A549 (cell line): ENCODE results near the gene SLC5A3. TPM values are rescaled to one million over a fixed set of nuclear protein-coding genes. Genes with fewer than 3 reads are reported as not detected.

Source experiments
- ATAC-seq, 2 experiments: fragments of 200-7000 bp in 1 of 2; fragments of >200 bp in 1 of 2; cut with Nextera tagmentation in 1 of 2; cut with Tn5 transposase in 1 of 2; 3 replicates each; pipeline versions ENCODE4 v1.8.0 to v1.9.1; 2018 to 2020; ENCODE audit warnings: mild to moderate bottlenecking in 1 of 2, moderate library complexity in 1 of 2
- CTCF ChIA-PET: fragments of 300-600 bp; sonication (Branson Sonifier 250); formaldehyde crosslinking; extraction: SDS; loops from one replicate; lab custom pipeline; 2021; ENCODE audit warnings: antibody characterized with exemption, inconsistent platforms; lab: Yijun Ruan, JAX
- POLR2A ChIA-PET: fragments of 350-600 bp; formaldehyde crosslinking; extraction: SDS; loops from one replicate; lab custom pipeline; 2021; ENCODE audit warnings: antibody characterized with exemption, inconsistent platforms; lab: Yijun Ruan, JAX
- DNase-seq, 2 experiments: peaks; one replicate each; pipeline versions ENCODE4 v3.0.0 to v3.0.0-alpha.2; 2011 to 2016; ENCODE audit warnings: low read depth in 1 of 2, low spot score in 1 of 2
- FAIRE-seq: peaks from 2 replicates; lab custom pipeline; 2011; peaks lifted over from hg19 to GRCh38; lab: Jason Lieb, UNC
- H3K27ac ChIP-seq, 2 experiments: fragments of >200 bp; sonication (Bioruptor Twin); formaldehyde crosslinking; 3 replicates each; pipeline ENCODE4 v1.5.1; 2016 to 2017
- H3K4me1 ChIP-seq: fragments of >200 bp; sonication (Bioruptor Twin); formaldehyde crosslinking; 3 replicates; pipeline ENCODE4 v1.6.1; 2016
- H3K4me2 ChIP-seq: fragments of >200 bp; sonication (Bioruptor Twin); formaldehyde crosslinking; 3 replicates; pipeline ENCODE4 v1.6.1; 2016
- H3K4me3 ChIP-seq: fragments of >200 bp; sonication (Bioruptor Twin); formaldehyde crosslinking; 3 replicates; pipeline ENCODE4 v1.5.1; 2016
- H3K9me3 ChIP-seq: fragments of >200 bp; sonication (Bioruptor Twin); formaldehyde crosslinking; 3 replicates; pipeline ENCODE4 v1.6.1; 2016
- BHLHE40 ChIP-seq: IDR thresholded peaks from 2 replicates; pipeline ENCODE4 v1.6.1; 2012; ENCODE audit warnings: low read depth, low read length, inconsistent platforms
- CEBPB ChIP-seq, 2 experiments: fragments of >200 bp in 1 of 2; sonication (Bioruptor Twin) in 1 of 2; formaldehyde crosslinking in 1 of 2; IDR thresholded peaks; 2 replicates each; pipeline ENCODE4 v1.6.1; 2012 to 2016
- CHD2 ChIP-seq: fragments of 150-350 bp; IDR thresholded peaks from 2 replicates; pipeline ENCODE4 v1.6.1; 2014; ENCODE audit warnings: low read length; ENCODE audit not compliant: partially characterized antibody
- CHD4 ChIP-seq: fragments of 200-600 bp; sonication (generic); IDR thresholded peaks from 2 replicates; pipeline ENCODE4 v1.6.1; 2016; ENCODE audit warnings: antibody characterized with exemption, mild to moderate bottlenecking, borderline replicate concordance
- EHF ChIP-seq: fragments of 250-450 bp; sonication (Bioruptor Pico); IDR thresholded peaks from 2 replicates; pipeline ENCODE4 v1.5.0; 2020; ENCODE audit warnings: mild to moderate bottlenecking
- EHMT2 ChIP-seq: fragments of 200-600 bp; sonication (generic); IDR thresholded peaks from 2 replicates; pipeline ENCODE4 v1.6.1; 2016; ENCODE audit warnings: antibody characterized with exemption, low read depth, mild to moderate bottlenecking, moderate library complexity
- EP300 ChIP-seq, 2 experiments: fragments of >200 bp; sonication (Bioruptor Twin); formaldehyde crosslinking; IDR thresholded peaks; 2 replicates in 1 of 2; 3 replicates in 1 of 2; pipeline ENCODE4 v1.6.1; 2016 to 2017
- ESRRA ChIP-seq: fragments of 150-350 bp; IDR thresholded peaks from 2 replicates; pipeline ENCODE4 v1.6.1; 2014; ENCODE audit warnings: mild to moderate bottlenecking, low read length, borderline replicate concordance
- FOSB ChIP-seq: fragments of 250-450 bp; sonication (Bioruptor Pico); IDR thresholded peaks from 2 replicates; pipeline ENCODE4 v1.5.0; 2020; ENCODE audit warnings: mild to moderate bottlenecking, moderate library complexity
- FOSL2 ChIP-seq, 2 experiments: fragments of 450-650 bp in 1 of 2; fragments of >200 bp in 1 of 2; sonication (Bioruptor Twin) in 1 of 2; formaldehyde crosslinking; IDR thresholded peaks; 2 replicates each; pipeline versions ENCODE4 v1.5.0 to v1.6.1; 2016 to 2020; ENCODE audit warnings: mild to moderate bottlenecking in 1 of 2, moderate library complexity in 1 of 2
- HDAC2 ChIP-seq: fragments of 200-600 bp; sonication (generic); IDR thresholded peaks from 2 replicates; pipeline ENCODE4 v1.6.1; 2016
- HOXA7 ChIP-seq: fragments of 250-450 bp; sonication (Bioruptor Pico); IDR thresholded peaks from 2 replicates; pipeline ENCODE4 v1.5.0; 2020; ENCODE audit warnings: mild to moderate bottlenecking, moderate library complexity
- HOXB5 ChIP-seq: fragments of 250-450 bp; sonication (Bioruptor Pico); IDR thresholded peaks from 2 replicates; pipeline ENCODE4 v1.5.0; 2020; ENCODE audit warnings: mild to moderate bottlenecking, moderate library complexity
- JUN ChIP-seq, 2 experiments: fragments of >200 bp; sonication (Bioruptor Twin); formaldehyde crosslinking; IDR thresholded peaks; 2 replicates in 1 of 2; 3 replicates in 1 of 2; pipeline ENCODE4 v1.6.1; 2016 to 2017
- JUNB ChIP-seq: fragments of >200 bp; sonication (Bioruptor Twin); formaldehyde crosslinking; IDR thresholded peaks from 2 replicates; pipeline ENCODE4 v1.6.1; 2016
- KDM1A ChIP-seq: fragments of 200-600 bp; sonication (generic); IDR thresholded peaks from 2 replicates; pipeline ENCODE4 v1.6.1; 2016; ENCODE audit warnings: low read depth, mild to moderate bottlenecking
- KDM5A ChIP-seq: fragments of 200-600 bp; sonication (generic); IDR thresholded peaks from 2 replicates; pipeline ENCODE4 v1.6.1; 2016; ENCODE audit warnings: antibody characterized with exemption, mild to moderate bottlenecking
- MAFK ChIP-seq: fragments of 450-650 bp; IDR thresholded peaks from 2 replicates; pipeline ENCODE4 v1.6.1; 2014; ENCODE audit not compliant: partially characterized antibody
- MAZ ChIP-seq: fragments of 150-350 bp; IDR thresholded peaks from 2 replicates; pipeline ENCODE4 v1.6.1; 2014; ENCODE audit warnings: antibody characterized with exemption, low read depth, low read length, borderline replicate concordance
- NFE2L2 ChIP-seq: fragments of 150-350 bp; conservative IDR thresholded peaks from 2 replicates; pipeline ENCODE4 v1.6.1; 2014; ENCODE audit warnings: low read length
- NR3C1 ChIP-seq: fragments of >200 bp; sonication (Bioruptor Twin); formaldehyde crosslinking; IDR thresholded peaks from 3 replicates; pipeline ENCODE4 v1.6.1; 2017
- POLR2AphosphoS2 ChIP-seq: conservative IDR thresholded peaks from 2 replicates; pipeline ENCODE4 v1.6.1; 2012; ENCODE audit warnings: low read length, improper control_type of control experiment, inconsistent platforms
- RAD21 ChIP-seq, 2 experiments: fragments of >200 bp in 1 of 2; sonication (Bioruptor Twin) in 1 of 2; formaldehyde crosslinking in 1 of 2; IDR thresholded peaks in 1 of 2; conservative IDR thresholded peaks in 1 of 2; 2 replicates in 1 of 2; 3 replicates in 1 of 2; pipeline ENCODE4 v1.6.1; 2012 to 2018; ENCODE audit warnings: inconsistent platforms in 1 of 2
- RARB ChIP-seq: fragments of 250-450 bp; sonication (Bioruptor Pico); IDR thresholded peaks from 2 replicates; pipeline ENCODE4 v1.8.0; 2021; ENCODE audit warnings: mild to moderate bottlenecking, moderate library complexity
- RCOR1 ChIP-seq: fragments of 150-350 bp; IDR thresholded peaks from 2 replicates; pipeline ENCODE4 v1.6.1; 2014; ENCODE audit warnings: antibody characterized with exemption, low read length, low read depth
- SMC3 ChIP-seq: fragments of >200 bp; sonication (Bioruptor Twin); formaldehyde crosslinking; IDR thresholded peaks from 3 replicates; pipeline ENCODE4 v1.6.1; 2018; ENCODE audit warnings: inconsistent platforms
- SREBF2 ChIP-seq: fragments of 450-650 bp; IDR thresholded peaks from 2 replicates; pipeline ENCODE4 v1.6.1; 2014; ENCODE audit warnings: mild to moderate bottlenecking, moderate library complexity
- TFCP2L1 ChIP-seq: fragments of 250-450 bp; sonication (Bioruptor Pico); IDR thresholded peaks from 2 replicates; pipeline ENCODE4 v1.5.0; 2021; ENCODE audit warnings: mild to moderate bottlenecking
- TP53 ChIP-seq: fragments of 250-450 bp; sonication (Bioruptor Pico); IDR thresholded peaks from 2 replicates; pipeline ENCODE4 v1.5.0; 2021; ENCODE audit warnings: mild to moderate bottlenecking, moderate library complexity
- ZC3H11A ChIP-seq: fragments of 450-650 bp; IDR thresholded peaks from 2 replicates; pipeline ENCODE4 v1.6.1; 2014; ENCODE audit warnings: antibody characterized with exemption, mild to moderate bottlenecking
- ZFP36 ChIP-seq: fragments of 450-650 bp; IDR thresholded peaks from 2 replicates; pipeline ENCODE4 v1.6.1; 2014; ENCODE audit warnings: borderline replicate concordance; ENCODE audit not compliant: partially characterized antibody
- WGBS: methylation state at CpG from one replicate; pipeline ENCODE4 v1.1.6; 2017; ENCODE audit errors: missing lambda C conversion rate; 5-methylcytosine and 5-hydroxymethylcytosine counted together
- polyA plus RNA-seq, 4 experiments: library from polyadenylated mRNA; depleted of rRNA in 3 of 4; stranded (reverse); fragments of >200 nt; fragmentation: RNase III in 1 of 4; extraction: RNeasy Plus Mini Kit Qiagen cat#74134 plus additional on column Dnase treatment in 1 of 4; gene quantifications; 2 replicates in 3 of 4; 3 replicates in 1 of 4; pipeline ENCODE4 v1.2.3, GENCODE V29; 2011 to 2017
- TF ChIP-seq, protein P1 (sequence below): IDR thresholded peaks from 2 replicates; pipeline ENCODE4 v1.6.1; 2012; ENCODE audit warnings: low read depth, borderline replicate concordance
- TF ChIP-seq, protein P2 (sequence below): fragments of 250-450 bp; sonication (Bioruptor Pico); IDR thresholded peaks from 2 replicates; pipeline ENCODE4 v1.5.0; 2021; ENCODE audit warnings: mild to moderate bottlenecking, moderate library complexity, borderline replicate concordance
- TF ChIP-seq, protein P3 (sequence below): IDR thresholded peaks from 2 replicates; pipeline ENCODE4 v1.6.1; 2012
- TF ChIP-seq, protein P4 (sequence below): fragments of 150-350 bp; IDR thresholded peaks from 2 replicates; pipeline ENCODE4 v1.6.1; 2014; ENCODE audit warnings: low read depth, mild to moderate bottlenecking, low read length

The SLC5A3 gene
- polyA plus RNA-seq, 2 of the 4 experiments (the other 2 are of a cell fraction), result 7.2 to 7.7 TPM

DNA sequence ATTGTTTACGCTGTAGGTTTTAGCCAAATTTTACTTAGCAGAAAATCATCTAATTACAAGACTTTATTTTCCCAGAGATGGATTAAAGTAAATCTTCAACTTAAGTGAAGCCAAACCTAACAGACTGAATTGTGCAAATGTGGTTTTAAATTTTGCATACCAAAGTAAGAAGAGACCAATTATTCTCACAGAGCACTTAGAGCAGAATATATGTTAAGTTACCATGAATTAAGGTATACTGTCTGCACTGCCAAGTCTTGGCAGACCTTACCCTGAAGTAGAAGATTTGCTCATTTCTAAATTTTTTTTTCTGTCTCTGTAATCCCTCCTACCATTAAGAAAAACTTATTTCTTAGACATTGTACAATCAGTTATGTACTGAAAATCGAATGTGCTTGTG lies 24.1 kb downstream of the SLC5A3 start:
- Histone ChIP-seq H3K9me3 (no peaks in the 10 kb centered on the region), H3K27ac (no peak overlapping the region), H3K4me3 (no peak overlapping the region), H3K4me2 (no peak overlapping the region), H3K4me1 (no peaks in the 10 kb centered on the region)
- ChIA-PET POLR2A (no interaction called here), CTCF (no interaction called here)
- FAIRE-seq (no peak), ATAC-seq (no peak), DNase-seq (no peak)
- TF ChIP-seq RCOR1 (no peak), MAFK (no peak), SMC3 (no peak), NR3C1 (no peak), RAD21 (conservative IDR thresholded peaks at IDR 0.05 in 1 of 2, IDR thresholded peaks at IDR 0.05 in 1 of 2) (no peak), JUN (IDR thresholded peaks at IDR 0.05) (no peak)
- 78% methylated on average over 2 of the region's 2 CpGs for WGBS

DNA sequence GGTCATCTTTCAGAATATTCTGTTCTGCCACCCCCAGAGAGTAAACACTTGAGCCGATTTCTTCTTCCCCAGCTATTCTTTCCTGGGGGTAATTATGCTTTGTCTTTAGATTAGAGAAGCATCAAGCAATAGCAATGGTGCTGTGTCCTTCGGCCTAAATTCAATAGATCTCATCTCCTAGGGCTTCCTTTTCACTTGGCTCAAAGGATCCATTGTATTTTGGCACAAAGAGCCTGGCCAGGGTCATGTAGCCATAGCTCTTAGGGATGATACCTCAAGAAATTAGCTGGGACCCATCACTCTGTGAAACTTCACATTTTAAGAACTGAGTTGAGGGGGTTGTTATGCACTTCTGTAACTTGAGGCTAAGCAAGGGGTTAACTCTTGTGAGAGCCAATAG lies 27.0 kb downstream of the SLC5A3 start:
- FAIRE-seq (no peak), ATAC-seq (no peak), DNase-seq (no peak)
- POLR2A ChIA-PET, result no interaction called here
- H3K4me3 ChIP-seq, result no peak overlapping the region
- no peaks in the 10 kb centered on the region for H3K4me1 ChIP-seq
- H3K27ac ChIP-seq, result no peak overlapping the region
- H3K4me2 ChIP-seq, result no peak overlapping the region
- 100% methylated on average over 2 of the region's 2 CpGs for WGBS
- CTCF ChIA-PET, result interaction anchor here (0.8 kb wide), 1 partner anchor 27 kb away, joined by 3 read pairs; no protein-coding TSS in a partner anchor
- H3K9me3 ChIP-seq, result no peaks in the 10 kb centered on the region
- TF ChIP-seq HOXA7 (CRISPR knock-in tag) (no peak), JUNB (no peak), CHD4 (no peak), EHMT2 (no peak), EP300 (IDR thresholded peaks at IDR 0.05) (no peak), MAZ (no peak), JUN (IDR thresholded peaks at IDR 0.05) (no peak), FOSL2 (IDR thresholded peaks at IDR 0.05) (no peak), FOSL2 (CRISPR knock-in tag; IDR thresholded peaks at IDR 0.05) (no peak), CHD2 (no peak), RARB (CRISPR knock-in tag) (no peak), BHLHE40 (no peak), MAFK (no peak), FOSB (CRISPR knock-in tag) (no peak), TP53 (CRISPR knock-in tag) (no peak), SREBF2 (no peak), EHF (CRISPR knock-in tag) (no peak), TFCP2L1 (CRISPR knock-in tag) (no peak)
- TF ChIP-seq, protein P1, sequence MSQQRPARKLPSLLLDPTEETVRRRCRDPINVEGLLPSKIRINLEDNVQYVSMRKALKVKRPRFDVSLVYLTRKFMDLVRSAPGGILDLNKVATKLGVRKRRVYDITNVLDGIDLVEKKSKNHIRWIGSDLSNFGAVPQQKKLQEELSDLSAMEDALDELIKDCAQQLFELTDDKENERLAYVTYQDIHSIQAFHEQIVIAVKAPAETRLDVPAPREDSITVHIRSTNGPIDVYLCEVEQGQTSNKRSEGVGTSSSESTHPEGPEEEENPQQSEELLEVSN, result no peak
- TF ChIP-seq, protein P2, sequence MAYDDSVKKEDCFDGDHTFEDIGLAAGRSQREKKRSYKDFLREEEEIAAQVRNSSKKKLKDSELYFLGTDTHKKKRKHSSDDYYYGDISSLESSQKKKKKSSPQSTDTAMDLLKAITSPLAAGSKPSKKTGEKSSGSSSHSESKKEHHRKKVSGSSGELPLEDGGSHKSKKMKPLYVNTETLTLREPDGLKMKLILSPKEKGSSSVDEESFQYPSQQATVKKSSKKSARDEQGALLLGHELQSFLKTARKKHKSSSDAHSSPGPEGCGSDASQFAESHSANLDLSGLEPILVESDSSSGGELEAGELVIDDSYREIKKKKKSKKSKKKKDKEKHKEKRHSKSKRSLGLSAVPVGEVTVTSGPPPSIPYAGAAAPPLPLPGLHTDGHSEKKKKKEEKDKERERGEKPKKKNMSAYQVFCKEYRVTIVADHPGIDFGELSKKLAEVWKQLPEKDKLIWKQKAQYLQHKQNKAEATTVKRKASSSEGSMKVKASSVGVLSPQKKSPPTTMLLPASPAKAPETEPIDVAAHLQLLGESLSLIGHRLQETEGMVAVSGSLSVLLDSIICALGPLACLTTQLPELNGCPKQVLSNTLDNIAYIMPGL (CRISPR knock-in tag), result no peak

DNA sequence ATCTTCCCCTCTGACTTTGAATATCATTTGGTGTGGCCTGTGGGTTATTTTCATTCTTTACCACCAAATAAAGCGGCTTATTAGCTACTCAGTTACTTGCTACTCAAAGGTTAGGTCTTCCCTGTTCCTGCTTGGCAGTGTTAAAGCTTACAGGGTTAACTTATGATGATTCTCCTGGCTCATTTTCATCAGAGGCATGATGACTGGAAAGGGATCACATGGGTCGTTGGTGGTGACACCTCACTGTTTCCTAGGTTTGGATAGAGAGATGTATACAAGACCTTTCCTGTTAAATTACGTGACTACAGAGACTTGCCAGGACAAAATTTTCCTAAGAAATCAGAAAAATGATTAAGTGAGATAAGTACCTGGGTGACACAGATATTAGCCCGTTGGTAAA lies 27.4 kb downstream of the SLC5A3 start:
- Histone ChIP-seq H3K4me1 (no peaks in the 10 kb centered on the region), H3K4me2 (no peak overlapping the region), H3K9me3 (no peaks in the 10 kb centered on the region), H3K27ac (no peak overlapping the region), H3K4me3 (no peak overlapping the region)
- ChIA-PET CTCF (no interaction called here), POLR2A (no interaction called here)
- no peak for ATAC-seq
- no peak for FAIRE-seq
- WGBS, result 86% methylated on average over 4 of the region's 4 CpGs
- no peak for DNase-seq
- TF ChIP-seq KDM5A (no peak), CHD4 (no peak), KDM1A (no peak), CEBPB (IDR thresholded peaks at IDR 0.05) (no peak), NFE2L2 (no peak), POLR2AphosphoS2 (no peak), HOXB5 (CRISPR knock-in tag) (no peak), HDAC2 (no peak), ZFP36 (no peak), MAFK (no peak), JUN (IDR thresholded peaks at IDR 0.05) (no peak), ZC3H11A (no peak), ESRRA (no peak)
- TF ChIP-seq, protein P3, sequence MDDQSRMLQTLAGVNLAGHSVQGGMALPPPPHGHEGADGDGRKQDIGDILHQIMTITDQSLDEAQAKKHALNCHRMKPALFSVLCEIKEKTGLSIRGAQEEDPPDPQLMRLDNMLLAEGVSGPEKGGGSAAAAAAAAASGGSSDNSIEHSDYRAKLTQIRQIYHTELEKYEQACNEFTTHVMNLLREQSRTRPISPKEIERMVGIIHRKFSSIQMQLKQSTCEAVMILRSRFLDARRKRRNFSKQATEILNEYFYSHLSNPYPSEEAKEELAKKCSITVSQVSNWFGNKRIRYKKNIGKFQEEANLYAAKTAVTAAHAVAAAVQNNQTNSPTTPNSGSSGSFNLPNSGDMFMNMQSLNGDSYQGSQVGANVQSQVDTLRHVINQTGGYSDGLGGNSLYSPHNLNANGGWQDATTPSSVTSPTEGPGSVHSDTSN, result no peak
- TF ChIP-seq, protein P4, sequence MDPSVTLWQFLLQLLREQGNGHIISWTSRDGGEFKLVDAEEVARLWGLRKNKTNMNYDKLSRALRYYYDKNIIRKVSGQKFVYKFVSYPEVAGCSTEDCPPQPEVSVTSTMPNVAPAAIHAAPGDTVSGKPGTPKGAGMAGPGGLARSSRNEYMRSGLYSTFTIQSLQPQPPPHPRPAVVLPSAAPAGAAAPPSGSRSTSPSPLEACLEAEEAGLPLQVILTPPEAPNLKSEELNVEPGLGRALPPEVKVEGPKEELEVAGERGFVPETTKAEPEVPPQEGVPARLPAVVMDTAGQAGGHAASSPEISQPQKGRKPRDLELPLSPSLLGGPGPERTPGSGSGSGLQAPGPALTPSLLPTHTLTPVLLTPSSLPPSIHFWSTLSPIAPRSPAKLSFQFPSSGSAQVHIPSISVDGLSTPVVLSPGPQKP, result no peak
